HG03571 (cell line): Measurements from ENCODE around the gene CCDC34.

Experiments used
- ATAC-seq: cut with Tn5 transposase; IDR thresholded peaks from one replicate; pipeline ENCODE4 v1.9.1; 2021; ENCODE audit not compliant: unreplicated experiment

CCDC34 gene

DNA sequence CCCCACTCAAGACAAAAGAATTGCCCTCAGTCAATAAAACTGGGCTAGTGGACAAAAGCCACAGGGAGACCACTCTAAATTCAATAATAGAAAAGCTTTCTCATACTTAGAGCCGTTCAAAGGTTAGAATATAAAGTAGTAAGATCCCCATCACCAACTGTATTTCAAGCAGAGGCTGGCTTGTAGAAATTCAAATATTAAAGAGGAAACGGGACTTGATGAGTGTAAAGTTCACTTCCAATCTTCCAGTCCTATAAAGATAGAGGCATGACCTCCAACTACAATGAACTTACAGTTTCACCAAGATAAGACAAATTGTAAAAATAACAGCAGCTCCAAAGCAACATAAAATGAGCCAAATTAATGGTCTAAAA is 70.4 kb downstream of the CCDC34 start:
- ATAC-seq: no peak

GRCh38 chr11:27291954-27292636 is 70.9 kb downstream of the CCDC34 start:
- no peak for ATAC-seq

DNA sequence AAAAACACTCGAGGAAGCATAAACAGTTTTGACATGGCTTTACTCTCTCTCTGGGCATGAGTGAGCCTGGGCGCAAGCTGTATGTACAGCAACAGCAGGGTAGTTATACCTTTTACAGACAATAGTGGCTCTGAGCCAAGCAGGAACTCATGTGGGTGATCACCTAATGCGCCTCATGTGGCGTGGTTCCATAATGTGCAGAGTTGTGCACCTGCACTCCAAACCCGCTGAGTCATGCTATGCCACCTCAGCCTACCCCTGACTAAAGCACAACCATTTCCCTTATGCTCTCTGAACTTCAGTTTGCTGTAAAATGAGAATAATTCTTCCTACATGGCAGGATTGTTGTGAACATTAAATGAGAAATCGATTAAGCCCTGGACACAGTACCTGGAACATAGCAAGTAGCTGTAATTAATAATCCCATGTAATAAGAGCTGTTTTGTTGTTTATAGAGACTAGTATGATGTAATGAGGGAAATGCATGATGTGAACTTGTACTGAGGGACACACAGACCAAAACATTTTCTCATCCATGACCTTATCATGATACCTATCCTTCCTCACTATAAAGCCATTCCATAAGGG is 71.6 kb downstream of the CCDC34 start:
- ATAC-seq: no peak

DNA sequence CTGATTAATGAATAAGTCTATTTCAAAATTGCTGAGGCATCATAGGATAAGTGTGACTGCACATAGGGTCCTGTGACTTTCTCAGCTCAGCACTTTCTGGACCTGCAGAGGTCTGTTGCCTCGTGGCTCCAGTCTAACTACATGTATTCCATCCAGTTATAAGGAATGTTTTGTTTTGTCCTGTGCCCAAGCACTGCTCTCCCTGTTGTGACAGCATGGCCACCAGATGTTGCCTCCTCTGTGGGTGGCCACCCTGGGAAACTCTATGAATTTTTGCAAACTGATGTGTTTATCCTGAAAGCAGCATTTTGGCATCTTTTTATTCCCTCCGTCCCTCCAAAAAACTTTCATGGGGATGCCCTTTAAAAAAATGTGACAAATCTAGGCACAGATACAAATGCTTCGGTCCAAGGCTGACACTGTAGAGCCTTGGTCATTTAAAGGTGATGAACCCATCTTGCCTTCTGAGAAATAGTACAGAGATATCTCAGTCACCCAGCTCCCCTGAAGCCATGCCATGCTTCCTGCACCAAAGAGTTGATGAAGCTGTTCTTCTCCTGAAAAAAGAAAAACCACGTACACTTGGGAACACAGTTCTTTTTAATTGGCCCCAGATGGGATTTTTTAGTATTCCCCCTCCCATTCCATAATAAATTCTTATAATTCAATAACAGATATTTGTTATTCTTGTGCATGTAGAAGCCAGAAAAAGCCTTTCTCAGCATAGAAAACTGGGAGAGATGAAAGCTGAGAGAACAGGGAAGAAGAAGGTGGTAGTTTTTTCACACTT is 72.6 kb downstream of the CCDC34 start:
- no peak for ATAC-seq
